Activated CD8-positive, alpha-beta memory T cell treated with anti-CD3 and anti-CD28 coated beads for 48 hours (primary cell): ENCODE results near the gene NDE1.

Experiments
- DNase-seq, 3 experiments: peaks; one replicate each; pipeline ENCODE4 v3.0.0-alpha.2; 2020; ENCODE audit warnings: low read depth in 2 of 3, low spot score in 2 of 3

Gene NDE1

GRCh38 chr16:15765116-15765515 is 115.1 kb downstream of the NDE1 start:
- DNase-seq = no peak

GRCh38 chr16:15765880-15766279 is 115.8 kb downstream of the NDE1 start:
- DNase-seq = no peak

GRCh38 chr16:15766918-15767317 is 116.9 kb downstream of the NDE1 start:
- no peak for DNase-seq

GRCh38 chr16:15768201-15768600 is 118.2 kb downstream of the NDE1 start:
- no peak for DNase-seq

- no peak for DNase-seq
These were observed 119.2 kb downstream of the NDE1 start for GRCh38 chr16:15769239-15769638.

- no peak for DNase-seq
These were observed 120.1 kb downstream of the NDE1 start for GRCh38 chr16:15770107-15770506.

GRCh38 chr16:15770512-15770911 is 120.5 kb downstream of the NDE1 start:
- DNase-seq = no peak

GRCh38 chr16:15771694-15772093 is 121.6 kb downstream of the NDE1 start:
- DNase-seq = no peak

- DNase-seq = no peak
These were observed 122.7 kb downstream of the NDE1 start for GRCh38 chr16:15772579-15773293.

GRCh38 chr16:15773968-15774367 is 123.9 kb downstream of the NDE1 start:
- DNase-seq = no peak

- no peak for DNase-seq
These were observed 125.2 kb downstream of the NDE1 start for GRCh38 chr16:15775209-15775608.

- no peak for DNase-seq
These were observed 125.7 kb downstream of the NDE1 start for GRCh38 chr16:15775663-15776304.
